Endodermal cell (in vitro differentiated cells): ENCODE results near the gene CFAP47. TPM values are rescaled to one million over a fixed set of nuclear protein-coding genes. Genes with fewer than 3 reads are reported as not detected.

Experiments used
- DNase-seq: peaks from one replicate; pipeline ENCODE4 v3.0.0-alpha.2; 2017
- H3K27ac ChIP-seq: 2 replicates; pipeline ENCODE4 v1.5.1; 2013; ENCODE audit warnings: mild to moderate bottlenecking, low read depth, low read length, moderate library complexity
- H3K27me3 ChIP-seq: 2 replicates; pipeline ENCODE4 v1.6.1; 2013; ENCODE audit warnings: mild to moderate bottlenecking, low read length, moderate library complexity; ENCODE audit not compliant: insufficient read depth, control insufficient read depth, poor library complexity, severe bottlenecking
- H3K36me3 ChIP-seq: 2 replicates; pipeline ENCODE4 v1.7.0; 2013; ENCODE audit warnings: mild to moderate bottlenecking, low read length, moderate library complexity; ENCODE audit not compliant: control insufficient read depth, insufficient read depth
- H3K4me1 ChIP-seq: one replicate; pipeline ENCODE4 v1.7.0; 2013; ENCODE audit warnings: low read length; ENCODE audit not compliant: control insufficient read depth, insufficient read depth
- H3K4me3 ChIP-seq: 2 replicates; pipeline ENCODE4 v1.5.1; 2013; ENCODE audit warnings: mild to moderate bottlenecking, low read length, moderate library complexity
- H3K9ac ChIP-seq: 2 replicates; pipeline ENCODE4 v1.6.1; 2013; ENCODE audit warnings: mild to moderate bottlenecking, low read length, moderate library complexity; ENCODE audit not compliant: poor library complexity, severe bottlenecking; ENCODE audit errors: extremely low read depth
- H3K9me3 ChIP-seq: 2 replicates; pipeline ENCODE4 v1.6.1; 2013; ENCODE audit warnings: mild to moderate bottlenecking, low read length, moderate library complexity; ENCODE audit not compliant: control insufficient read depth
- H3K27ac Mint-ChIP-seq: 2 replicates; pipeline ENCODE4 v1.8.0; 2020; ENCODE audit warnings: mixed read lengths
- H3K27me3 Mint-ChIP-seq: 2 replicates; pipeline ENCODE4 v1.8.0; 2021; ENCODE audit warnings: mild to moderate bottlenecking, mixed read lengths; ENCODE audit not compliant: insufficient read depth
- H3K36me3 Mint-ChIP-seq: 2 replicates; pipeline ENCODE4 v1.8.0; 2020; ENCODE audit warnings: low read depth, mixed read lengths
- H3K4me1 Mint-ChIP-seq: 2 replicates; pipeline ENCODE4 v1.8.0; 2020; ENCODE audit warnings: mixed read lengths
- H3K4me3 Mint-ChIP-seq: 2 replicates; pipeline ENCODE4 v1.8.0; 2020; ENCODE audit warnings: mild to moderate bottlenecking, moderate library complexity, mixed read lengths
- H3K9me3 Mint-ChIP-seq: 2 replicates; pipeline ENCODE4 v1.8.0; 2020; ENCODE audit warnings: mild to moderate bottlenecking, mixed read lengths
- CTCF ChIP-seq: fragments of 200-600 bp; sonication (generic); conservative IDR thresholded peaks from 2 replicates; pipeline ENCODE4 v1.5.0; 2021; ENCODE audit warnings: antibody characterized with exemption, mild to moderate bottlenecking
- WGBS, 2 experiments: methylation state at CpG; one replicate each; pipeline versions ENCODE4 v1.1.5 to v1.1.7; 2013; ENCODE audit warnings: missing lambda C conversion rate in 2 of 2, mixed read lengths in 1 of 2; ENCODE audit not compliant: insufficient coverage in 1 of 2, insufficient read length in 1 of 2; 5-methylcytosine and 5-hydroxymethylcytosine counted together
- total RNA-seq, 2 donors: library from RNA; stranded (reverse); fragmentation: NEBNext Ultra II Directional in 1 of 2; extraction: Animal tissue kit (Norgen Biotek cat#: 25700) in 1 of 2; gene quantifications; 2 replicates in 1 of 2; 3 replicates in 1 of 2; pipeline ENCODE4 v1.2.1, GENCODE V29; 2021

CFAP47 gene
- total RNA-seq, 2 donors from 2014 or later, result 0.26 to 0.55 TPM

DNA sequence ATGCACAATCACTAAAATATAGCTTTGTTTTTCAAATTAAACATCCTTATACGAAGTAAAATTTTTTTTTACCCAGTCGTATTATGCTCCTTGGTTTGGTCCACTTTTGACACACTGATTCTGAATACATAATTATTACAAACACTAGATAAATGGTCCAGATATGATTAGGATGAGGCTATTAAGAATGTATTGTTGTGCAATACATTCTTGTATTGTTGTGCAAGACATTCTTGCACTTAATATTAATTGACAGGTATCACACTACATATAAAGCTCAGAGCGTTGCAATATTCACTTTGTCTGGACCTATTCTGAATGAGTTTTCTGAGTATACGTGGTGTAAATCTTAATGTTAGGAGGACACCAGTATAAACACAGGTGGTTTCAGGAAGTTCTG, 464.0 kb downstream of the CFAP47 start:
- no peak overlapping the region for H3K27ac Mint-ChIP-seq
- H3K4me1 ChIP-seq, result no peaks in the 10 kb centered on the region
- H3K36me3 Mint-ChIP-seq, result no peaks in the 10 kb centered on the region
- no peak for DNase-seq
- no peaks in the 10 kb centered on the region for H3K27me3 Mint-ChIP-seq
- TF ChIP-seq CTCF, result no peak
- no peaks in the 10 kb centered on the region for H3K4me1 Mint-ChIP-seq
- H3K36me3 ChIP-seq, result no peaks in the 10 kb centered on the region
- no peak overlapping the region for H3K9ac ChIP-seq
- no peak overlapping the region for H3K4me3 ChIP-seq
- H3K9me3 ChIP-seq, result no peaks in the 10 kb centered on the region
- no peaks in the 10 kb centered on the region for H3K27me3 ChIP-seq
- peaks cover 18% of the 10 kb centered on the region for H3K9me3 Mint-ChIP-seq
- WGBS, 2 experiments, result 71% methylated on average over 4 of the region's 4 CpGs; no CpG with 5 or more reads in 1 of the 2 experiments
- H3K4me3 Mint-ChIP-seq, result no peak overlapping the region
- no peak overlapping the region for H3K27ac ChIP-seq

DNA sequence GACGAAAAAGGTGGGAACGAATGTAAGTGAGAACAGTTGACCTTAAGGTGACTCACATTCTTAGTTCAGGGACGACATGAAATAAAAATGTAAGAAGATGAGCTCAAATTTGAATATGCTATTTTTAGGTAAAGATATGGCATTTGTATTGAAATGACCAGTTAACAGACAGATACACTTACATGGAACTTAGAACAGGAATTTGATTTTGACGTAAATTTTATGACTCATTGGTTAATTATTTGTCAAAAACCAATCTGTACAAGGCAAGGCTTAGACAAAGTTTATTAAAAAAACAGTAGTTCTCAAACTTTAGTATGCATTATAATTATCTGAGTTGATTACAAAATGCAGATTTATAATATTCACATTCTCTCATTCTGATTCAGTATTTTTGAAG, 469.4 kb downstream of the CFAP47 start:
- 88 to 100% methylated on average over 2 to 3 of the region's 4 CpGs for WGBS, 2 experiments
- Mint-ChIP-seq H3K4me1 (no peaks in the 10 kb centered on the region), H3K9me3 (peaks cover 28% of the 10 kb centered on the region), H3K36me3 (no peaks in the 10 kb centered on the region), H3K27me3 (no peaks in the 10 kb centered on the region), H3K4me3 (no peak overlapping the region), H3K27ac (no peak overlapping the region)
- no peak overlapping the region for H3K9ac ChIP-seq
- no peaks in the 10 kb centered on the region for H3K36me3 ChIP-seq
- TF ChIP-seq CTCF, result no peak
- no peak overlapping the region for H3K4me3 ChIP-seq
- H3K27me3 ChIP-seq, result no peaks in the 10 kb centered on the region
- H3K4me1 ChIP-seq, result no peaks in the 10 kb centered on the region
- DNase-seq, result no peak
- no peak overlapping the region for H3K27ac ChIP-seq
- H3K9me3 ChIP-seq, result no peaks in the 10 kb centered on the region

GRCh38 chrX:36401774-36402173, 482.2 kb downstream of the CFAP47 start:
- no peaks in the 10 kb centered on the region for H3K36me3 ChIP-seq
- no peak overlapping the region for H3K27ac Mint-ChIP-seq
- H3K27me3 ChIP-seq, result no peaks in the 10 kb centered on the region
- no peaks in the 10 kb centered on the region for H3K9me3 ChIP-seq
- no peaks in the 10 kb centered on the region for H3K4me1 Mint-ChIP-seq
- no peak overlapping the region for H3K27ac ChIP-seq
- no peak overlapping the region for H3K9ac ChIP-seq
- H3K4me3 ChIP-seq, result no peak overlapping the region
- H3K4me3 Mint-ChIP-seq, result no peak overlapping the region
- DNase-seq, result no peak
- no peaks in the 10 kb centered on the region for H3K27me3 Mint-ChIP-seq
- no peaks in the 10 kb centered on the region for H3K36me3 Mint-ChIP-seq
- TF ChIP-seq CTCF, result no peak
- H3K9me3 Mint-ChIP-seq, result peaks cover 39% of the 10 kb centered on the region
- WGBS, 2 experiments, result 92% methylated on average over 2 of the region's 3 CpGs; no CpG with 5 or more reads in 1 of the 2 experiments
- H3K4me1 ChIP-seq, result no peaks in the 10 kb centered on the region
